GM23338 (cell line): ENCODE measurements around the gene SGCD. TPM values are rescaled to one million over a fixed set of nuclear protein-coding genes. Genes with fewer than 3 reads are reported as not detected.

ENCODE experiments used
- ATAC-seq: fragments of 200-7000 bp; cut with Tn5 transposase; 3 replicates; pipeline ENCODE4 v1.9.1; 2020
- DNase-seq: peaks from one replicate; pipeline ENCODE4 v3.0.0-alpha.2; 2015; ENCODE audit warnings: low spot score
- H2AFZ ChIP-seq: fragments of 200-600 bp; sonication (generic); 2 replicates; pipeline ENCODE4 v1.8.0; 2016; ENCODE audit warnings: antibody characterized with exemption, mild to moderate bottlenecking, moderate library complexity
- H3F3A ChIP-seq: fragments of 200-600 bp; sonication (generic); replicated peaks from 2 replicates; pipeline ENCODE4 v1.8.0; 2017; ENCODE audit warnings: antibody characterized with exemption, mixed run types, low read depth
- H3K27ac ChIP-seq: fragments of 200-600 bp; sonication (generic); 2 replicates; pipeline ENCODE4 v1.6.1; 2016; ENCODE audit warnings: low read depth
- H3K27me3 ChIP-seq: fragments of 200-600 bp; sonication (generic); 2 replicates; pipeline ENCODE4 v1.8.0; 2016; ENCODE audit warnings: mild to moderate bottlenecking, mixed run types, moderate library complexity; ENCODE audit not compliant: insufficient read depth
- H3K36me3 ChIP-seq: fragments of 200-600 bp; sonication (generic); 2 replicates; pipeline ENCODE4 v1.8.0; 2016; ENCODE audit warnings: mild to moderate bottlenecking; ENCODE audit not compliant: insufficient read depth
- H3K4me1 ChIP-seq: fragments of 200-600 bp; sonication (generic); 2 replicates; pipeline ENCODE4 v1.8.0; 2016; ENCODE audit warnings: mild to moderate bottlenecking, moderate library complexity; ENCODE audit not compliant: insufficient read depth
- H3K4me2 ChIP-seq: fragments of 200-600 bp; sonication (generic); 2 replicates; pipeline ENCODE4 v1.7.1; 2017; ENCODE audit warnings: mixed run types
- H3K4me3 ChIP-seq: fragments of 200-600 bp; sonication (generic); 2 replicates; pipeline ENCODE4 v1.6.1; 2016; ENCODE audit warnings: mixed run types
- H3K79me2 ChIP-seq: fragments of 200-600 bp; sonication (generic); replicated peaks from 2 replicates; pipeline ENCODE4 v1.8.0; 2017; ENCODE audit warnings: mild to moderate bottlenecking; ENCODE audit not compliant: insufficient read depth
- H3K9me2 ChIP-seq: fragments of 200-600 bp; sonication (generic); 2 replicates; pipeline ENCODE4 v1.8.0; 2017; ENCODE audit not compliant: insufficient read depth
- H4K20me1 ChIP-seq: fragments of 200-600 bp; sonication (generic); replicated peaks from 2 replicates; pipeline ENCODE4 v1.8.0; 2017; ENCODE audit warnings: mild to moderate bottlenecking; ENCODE audit not compliant: insufficient read depth
- H3K27ac Mint-ChIP-seq: 2 replicates; pipeline ENCODE4 v1.8.0; 2020; ENCODE audit warnings: inconsistent platforms, mild to moderate bottlenecking, moderate library complexity, mixed read lengths
- H3K27me3 Mint-ChIP-seq: 3 replicates; pipeline ENCODE4 v1.8.0; 2022; ENCODE audit warnings: low read depth, mild to moderate bottlenecking, moderate library complexity, mixed read lengths, inconsistent platforms; ENCODE audit not compliant: insufficient read depth, poor library complexity
- H3K36me3 Mint-ChIP-seq: 3 replicates; pipeline ENCODE4 v1.8.0; 2021; ENCODE audit warnings: low read depth, mild to moderate bottlenecking, inconsistent platforms, moderate library complexity, mixed read lengths
- H3K4me1 Mint-ChIP-seq: 3 replicates; pipeline ENCODE4 v1.8.0; 2020; ENCODE audit warnings: mild to moderate bottlenecking, inconsistent platforms, mixed read lengths
- H3K4me3 Mint-ChIP-seq: 3 replicates; pipeline ENCODE4 v1.8.0; 2021; ENCODE audit warnings: moderate library complexity, mild to moderate bottlenecking, inconsistent platforms, mixed read lengths
- H3K9me3 Mint-ChIP-seq: 3 replicates; pipeline ENCODE4 v1.8.0; 2020; ENCODE audit warnings: moderate library complexity, mild to moderate bottlenecking, inconsistent platforms, mixed read lengths
- CREB1 ChIP-seq: fragments of 250-450 bp; sonication (Bioruptor Pico); IDR thresholded peaks from 2 replicates; pipeline ENCODE4 v1.5.0; 2020; ENCODE audit warnings: low read depth, mild to moderate bottlenecking, moderate library complexity
- EZH2 ChIP-seq: fragments of 200-600 bp; sonication (generic); IDR thresholded peaks from one replicate; pipeline ENCODE4 v1.8.0; 2017; ENCODE audit warnings: antibody characterized with exemption, mild to moderate bottlenecking, low read depth; ENCODE audit not compliant: unreplicated experiment
- EZH2phosphoT487 ChIP-seq: fragments of 200-600 bp; sonication (generic); IDR thresholded peaks from one replicate; pipeline ENCODE4 v1.8.1; 2018; ENCODE audit warnings: antibody characterized with exemption; ENCODE audit not compliant: unreplicated experiment
- JUNB ChIP-seq: IDR thresholded peaks from one replicate; pipeline ENCODE4 v1.6.1; 2016; ENCODE audit warnings: antibody characterized with exemption; ENCODE audit not compliant: unreplicated experiment
- NANOG ChIP-seq: IDR thresholded peaks from 2 replicates; pipeline ENCODE4 v1.6.1; 2016; ENCODE audit warnings: antibody characterized with exemption, borderline replicate concordance
- POLR2AphosphoS5 ChIP-seq: IDR thresholded peaks from 2 replicates; pipeline ENCODE4 v1.6.1; 2016; ENCODE audit warnings: antibody characterized with exemption, low read depth
- STAT1 ChIP-seq: IDR thresholded peaks from one replicate; pipeline ENCODE4 v1.6.1; 2016; ENCODE audit warnings: antibody characterized with exemption; ENCODE audit not compliant: unreplicated experiment
- ZNF114 ChIP-seq: fragments of 250-450 bp; sonication (Bioruptor Pico); IDR thresholded peaks from 2 replicates; pipeline ENCODE4 v1.5.0; 2020; ENCODE audit warnings: mild to moderate bottlenecking, moderate library complexity
- ZNF331 ChIP-seq: fragments of 250-450 bp; sonication (Bioruptor Pico); IDR thresholded peaks from 2 replicates; pipeline ENCODE4 v1.5.0; 2020; ENCODE audit warnings: low read depth, mild to moderate bottlenecking, moderate library complexity
- polyA plus RNA-seq: library from polyadenylated mRNA; unstranded; fragments of >200 nt; fragmentation: Nextera tagmentation; extraction: Ambion mirVana; gene quantifications from 2 replicates; pipeline ENCODE4 v1.2.1, GENCODE V29; 2016
- total RNA-seq: library from RNA; depleted of rRNA; stranded (reverse); fragments of >200 nt; shearing (Covaris generic); gene quantifications from 2 replicates; pipeline ENCODE4 v1.2.3, GENCODE V29; 2014
- TF ChIP-seq, protein P1 (sequence below): IDR thresholded peaks from 2 replicates; pipeline ENCODE4 v1.6.1; 2016; ENCODE audit warnings: antibody characterized with exemption
- TF ChIP-seq, protein P2 (sequence below), 2 experiments: fragments of 200-600 bp in 1 of 2; sonication (generic) in 1 of 2; conservative IDR thresholded peaks; 2 replicates each; pipeline versions ENCODE4 v1.5.1 to v1.6.1; 2016 to 2017; ENCODE audit warnings: antibody characterized with exemption in 2 of 2, low read depth in 2 of 2, mild to moderate bottlenecking in 2 of 2, moderate library complexity in 1 of 2
- TF ChIP-seq, protein P3 (sequence below): fragments of 250-450 bp; sonication (Bioruptor Pico); IDR thresholded peaks from 2 replicates; pipeline ENCODE4 v1.5.0; 2020; ENCODE audit warnings: mild to moderate bottlenecking, moderate library complexity
- TF ChIP-seq, protein P4 (sequence below): IDR thresholded peaks from one replicate; pipeline ENCODE4 v1.6.1; 2018; ENCODE audit warnings: antibody characterized with exemption; ENCODE audit not compliant: unreplicated experiment

The SGCD gene
- total and polyA plus RNA-seq, 2 experiments from 2014 or later: 0.03 to 0.05 TPM

DNA sequence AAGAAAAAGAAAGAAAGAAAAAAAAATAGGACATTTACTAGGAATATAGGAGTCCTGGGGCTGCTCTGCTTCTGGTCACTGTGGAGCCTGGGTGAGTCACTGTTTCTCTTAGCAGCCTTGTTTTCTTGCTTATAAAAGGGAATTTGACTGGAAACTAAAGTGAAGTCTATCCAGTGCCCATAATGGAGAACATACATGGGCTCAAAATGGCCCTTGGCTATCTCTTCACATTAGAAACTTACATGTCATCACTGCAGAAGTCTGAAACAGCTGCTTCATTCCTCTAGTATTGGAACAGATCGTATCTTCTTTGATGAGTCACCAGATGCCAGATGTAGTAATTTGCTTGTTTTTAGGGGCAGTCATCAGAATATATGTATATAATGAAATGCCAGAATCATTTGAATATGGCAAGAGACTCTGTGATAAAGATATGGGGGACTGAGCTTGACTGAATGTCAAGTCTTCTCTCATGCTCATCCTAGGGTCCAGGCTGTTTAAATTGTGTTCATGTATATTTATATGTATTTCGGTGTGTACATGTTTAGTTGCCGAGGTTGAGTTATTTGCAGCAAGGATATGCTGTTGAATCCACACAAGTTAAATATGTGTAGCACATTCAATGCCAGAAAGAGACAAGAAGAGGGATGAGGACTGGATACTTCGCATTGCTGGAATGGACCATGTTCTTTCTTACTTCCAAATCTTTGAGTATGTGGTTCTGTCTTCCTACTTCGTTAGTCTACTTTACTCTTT, 56.7 kb downstream of the SGCD start:
- no peak for DNase-seq
- H3K4me2 ChIP-seq: no peak overlapping the region
- no peaks in the 10 kb centered on the region for H3K36me3 Mint-ChIP-seq

More for the DNA sequence above, 56.7 kb downstream of the SGCD start:
- no peaks in the 10 kb centered on the region for H3F3A ChIP-seq
- H3K27ac ChIP-seq: no peak overlapping the region
- H2AFZ ChIP-seq: no peak overlapping the region
- Mint-ChIP-seq H3K4me3 (no peak overlapping the region), H3K4me1 (no peaks in the 10 kb centered on the region), H3K27me3 (no peaks in the 10 kb centered on the region), H3K27ac (no peak overlapping the region), H3K9me3 (no peaks in the 10 kb centered on the region)
- H3K4me3 ChIP-seq: no peak overlapping the region
- no peaks in the 10 kb centered on the region for H3K4me1 ChIP-seq
- no peaks in the 10 kb centered on the region for H3K36me3 ChIP-seq
- no peaks in the 10 kb centered on the region for H3K9me2 ChIP-seq
- TF ChIP-seq, protein P1, sequence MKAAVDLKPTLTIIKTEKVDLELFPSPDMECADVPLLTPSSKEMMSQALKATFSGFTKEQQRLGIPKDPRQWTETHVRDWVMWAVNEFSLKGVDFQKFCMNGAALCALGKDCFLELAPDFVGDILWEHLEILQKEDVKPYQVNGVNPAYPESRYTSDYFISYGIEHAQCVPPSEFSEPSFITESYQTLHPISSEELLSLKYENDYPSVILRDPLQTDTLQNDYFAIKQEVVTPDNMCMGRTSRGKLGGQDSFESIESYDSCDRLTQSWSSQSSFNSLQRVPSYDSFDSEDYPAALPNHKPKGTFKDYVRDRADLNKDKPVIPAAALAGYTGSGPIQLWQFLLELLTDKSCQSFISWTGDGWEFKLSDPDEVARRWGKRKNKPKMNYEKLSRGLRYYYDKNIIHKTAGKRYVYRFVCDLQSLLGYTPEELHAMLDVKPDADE: no peak
- TF ChIP-seq EZH2phosphoT487 (no peak), ZNF331 (CRISPR knock-in tag) (no peak), STAT1 (no peak), ZNF114 (no peak), POLR2AphosphoS5 (no peak), EZH2 (no peak), JUNB (no peak), NANOG (no peak), CREB1 (CRISPR knock-in tag) (no peak)
- TF ChIP-seq, protein P2, sequence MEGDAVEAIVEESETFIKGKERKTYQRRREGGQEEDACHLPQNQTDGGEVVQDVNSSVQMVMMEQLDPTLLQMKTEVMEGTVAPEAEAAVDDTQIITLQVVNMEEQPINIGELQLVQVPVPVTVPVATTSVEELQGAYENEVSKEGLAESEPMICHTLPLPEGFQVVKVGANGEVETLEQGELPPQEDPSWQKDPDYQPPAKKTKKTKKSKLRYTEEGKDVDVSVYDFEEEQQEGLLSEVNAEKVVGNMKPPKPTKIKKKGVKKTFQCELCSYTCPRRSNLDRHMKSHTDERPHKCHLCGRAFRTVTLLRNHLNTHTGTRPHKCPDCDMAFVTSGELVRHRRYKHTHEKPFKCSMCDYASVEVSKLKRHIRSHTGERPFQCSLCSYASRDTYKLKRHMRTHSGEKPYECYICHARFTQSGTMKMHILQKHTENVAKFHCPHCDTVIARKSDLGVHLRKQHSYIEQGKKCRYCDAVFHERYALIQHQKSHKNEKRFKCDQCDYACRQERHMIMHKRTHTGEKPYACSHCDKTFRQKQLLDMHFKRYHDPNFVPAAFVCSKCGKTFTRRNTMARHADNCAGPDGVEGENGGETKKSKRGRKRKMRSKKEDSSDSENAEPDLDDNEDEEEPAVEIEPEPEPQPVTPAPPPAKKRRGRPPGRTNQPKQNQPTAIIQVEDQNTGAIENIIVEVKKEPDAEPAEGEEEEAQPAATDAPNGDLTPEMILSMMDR (conservative IDR thresholded peaks at IDR 0.05; ENCODE audit: low read depth in 2 of 2): no peak
- TF ChIP-seq, protein P3, sequence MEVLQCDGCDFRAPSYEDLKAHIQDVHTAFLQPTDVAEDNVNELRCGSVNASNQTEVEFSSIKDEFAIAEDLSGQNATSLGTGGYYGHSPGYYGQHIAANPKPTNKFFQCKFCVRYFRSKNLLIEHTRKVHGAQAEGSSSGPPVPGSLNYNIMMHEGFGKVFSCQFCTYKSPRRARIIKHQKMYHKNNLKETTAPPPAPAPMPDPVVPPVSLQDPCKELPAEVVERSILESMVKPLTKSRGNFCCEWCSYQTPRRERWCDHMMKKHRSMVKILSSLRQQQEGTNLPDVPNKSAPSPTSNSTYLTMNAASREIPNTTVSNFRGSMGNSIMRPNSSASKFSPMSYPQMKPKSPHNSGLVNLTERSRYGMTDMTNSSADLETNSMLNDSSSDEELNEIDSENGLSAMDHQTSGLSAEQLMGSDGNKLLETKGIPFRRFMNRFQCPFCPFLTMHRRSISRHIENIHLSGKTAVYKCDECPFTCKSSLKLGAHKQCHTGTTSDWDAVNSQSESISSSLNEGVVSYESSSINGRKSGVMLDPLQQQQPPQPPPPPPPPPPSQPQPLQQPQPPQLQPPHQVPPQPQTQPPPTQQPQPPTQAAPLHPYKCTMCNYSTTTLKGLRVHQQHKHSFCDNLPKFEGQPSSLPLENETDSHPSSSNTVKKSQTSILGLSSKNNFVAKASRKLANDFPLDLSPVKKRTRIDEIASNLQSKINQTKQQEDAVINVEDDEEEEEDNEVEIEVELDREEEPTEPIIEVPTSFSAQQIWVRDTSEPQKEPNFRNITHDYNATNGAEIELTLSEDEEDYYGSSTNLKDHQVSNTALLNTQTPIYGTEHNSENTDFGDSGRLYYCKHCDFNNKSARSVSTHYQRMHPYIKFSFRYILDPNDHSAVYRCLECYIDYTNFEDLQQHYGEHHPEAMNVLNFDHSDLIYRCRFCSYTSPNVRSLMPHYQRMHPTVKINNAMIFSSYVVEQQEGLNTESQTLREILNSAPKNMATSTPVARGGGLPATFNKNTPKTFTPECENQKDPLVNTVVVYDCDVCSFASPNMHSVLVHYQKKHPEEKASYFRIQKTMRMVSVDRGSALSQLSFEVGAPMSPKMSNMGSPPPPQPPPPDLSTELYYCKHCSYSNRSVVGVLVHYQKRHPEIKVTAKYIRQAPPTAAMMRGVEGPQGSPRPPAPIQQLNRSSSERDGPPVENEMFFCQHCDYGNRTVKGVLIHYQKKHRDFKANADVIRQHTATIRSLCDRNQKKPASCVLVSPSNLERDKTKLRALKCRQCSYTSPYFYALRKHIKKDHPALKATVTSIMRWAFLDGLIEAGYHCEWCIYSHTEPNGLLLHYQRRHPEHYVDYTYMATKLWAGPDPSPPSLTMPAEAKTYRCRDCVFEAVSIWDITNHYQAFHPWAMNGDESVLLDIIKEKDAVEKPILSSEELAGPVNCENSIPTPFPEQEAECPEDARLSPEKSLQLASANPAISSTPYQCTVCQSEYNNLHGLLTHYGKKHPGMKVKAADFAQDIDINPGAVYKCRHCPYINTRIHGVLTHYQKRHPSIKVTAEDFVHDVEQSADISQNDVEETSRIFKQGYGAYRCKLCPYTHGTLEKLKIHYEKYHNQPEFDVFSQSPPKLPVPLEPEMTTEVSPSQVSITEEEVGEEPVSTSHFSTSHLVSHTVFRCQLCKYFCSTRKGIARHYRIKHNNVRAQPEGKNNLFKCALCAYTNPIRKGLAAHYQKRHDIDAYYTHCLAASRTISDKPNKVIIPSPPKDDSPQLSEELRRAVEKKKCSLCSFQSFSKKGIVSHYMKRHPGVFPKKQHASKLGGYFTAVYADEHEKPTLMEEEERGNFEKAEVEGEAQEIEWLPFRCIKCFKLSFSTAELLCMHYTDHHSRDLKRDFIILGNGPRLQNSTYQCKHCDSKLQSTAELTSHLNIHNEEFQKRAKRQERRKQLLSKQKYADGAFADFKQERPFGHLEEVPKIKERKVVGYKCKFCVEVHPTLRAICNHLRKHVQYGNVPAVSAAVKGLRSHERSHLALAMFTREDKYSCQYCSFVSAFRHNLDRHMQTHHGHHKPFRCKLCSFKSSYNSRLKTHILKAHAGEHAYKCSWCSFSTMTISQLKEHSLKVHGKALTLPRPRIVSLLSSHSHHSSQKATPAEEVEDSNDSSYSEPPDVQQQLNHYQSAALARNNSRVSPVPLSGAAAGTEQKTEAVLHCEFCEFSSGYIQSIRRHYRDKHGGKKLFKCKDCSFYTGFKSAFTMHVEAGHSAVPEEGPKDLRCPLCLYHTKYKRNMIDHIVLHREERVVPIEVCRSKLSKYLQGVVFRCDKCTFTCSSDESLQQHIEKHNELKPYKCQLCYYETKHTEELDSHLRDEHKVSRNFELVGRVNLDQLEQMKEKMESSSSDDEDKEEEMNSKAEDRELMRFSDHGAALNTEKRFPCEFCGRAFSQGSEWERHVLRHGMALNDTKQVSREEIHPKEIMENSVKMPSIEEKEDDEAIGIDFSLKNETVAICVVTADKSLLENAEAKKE (CRISPR knock-in tag): no peak
- TF ChIP-seq, protein P4, sequence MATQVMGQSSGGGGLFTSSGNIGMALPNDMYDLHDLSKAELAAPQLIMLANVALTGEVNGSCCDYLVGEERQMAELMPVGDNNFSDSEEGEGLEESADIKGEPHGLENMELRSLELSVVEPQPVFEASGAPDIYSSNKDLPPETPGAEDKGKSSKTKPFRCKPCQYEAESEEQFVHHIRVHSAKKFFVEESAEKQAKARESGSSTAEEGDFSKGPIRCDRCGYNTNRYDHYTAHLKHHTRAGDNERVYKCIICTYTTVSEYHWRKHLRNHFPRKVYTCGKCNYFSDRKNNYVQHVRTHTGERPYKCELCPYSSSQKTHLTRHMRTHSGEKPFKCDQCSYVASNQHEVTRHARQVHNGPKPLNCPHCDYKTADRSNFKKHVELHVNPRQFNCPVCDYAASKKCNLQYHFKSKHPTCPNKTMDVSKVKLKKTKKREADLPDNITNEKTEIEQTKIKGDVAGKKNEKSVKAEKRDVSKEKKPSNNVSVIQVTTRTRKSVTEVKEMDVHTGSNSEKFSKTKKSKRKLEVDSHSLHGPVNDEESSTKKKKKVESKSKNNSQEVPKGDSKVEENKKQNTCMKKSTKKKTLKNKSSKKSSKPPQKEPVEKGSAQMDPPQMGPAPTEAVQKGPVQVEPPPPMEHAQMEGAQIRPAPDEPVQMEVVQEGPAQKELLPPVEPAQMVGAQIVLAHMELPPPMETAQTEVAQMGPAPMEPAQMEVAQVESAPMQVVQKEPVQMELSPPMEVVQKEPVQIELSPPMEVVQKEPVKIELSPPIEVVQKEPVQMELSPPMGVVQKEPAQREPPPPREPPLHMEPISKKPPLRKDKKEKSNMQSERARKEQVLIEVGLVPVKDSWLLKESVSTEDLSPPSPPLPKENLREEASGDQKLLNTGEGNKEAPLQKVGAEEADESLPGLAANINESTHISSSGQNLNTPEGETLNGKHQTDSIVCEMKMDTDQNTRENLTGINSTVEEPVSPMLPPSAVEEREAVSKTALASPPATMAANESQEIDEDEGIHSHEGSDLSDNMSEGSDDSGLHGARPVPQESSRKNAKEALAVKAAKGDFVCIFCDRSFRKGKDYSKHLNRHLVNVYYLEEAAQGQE: no peak
- H3K79me2 ChIP-seq: no peaks in the 10 kb centered on the region
- H4K20me1 ChIP-seq: no peaks in the 10 kb centered on the region
- no peak for ATAC-seq
- H3K27me3 ChIP-seq: no peaks in the 10 kb centered on the region
